ENCODE data around the gene EIF4E1B.
A peak's percentile ranks its signal among the peaks of the same experiment; 100 is the strongest.

EIF4E1B gene

DNA sequence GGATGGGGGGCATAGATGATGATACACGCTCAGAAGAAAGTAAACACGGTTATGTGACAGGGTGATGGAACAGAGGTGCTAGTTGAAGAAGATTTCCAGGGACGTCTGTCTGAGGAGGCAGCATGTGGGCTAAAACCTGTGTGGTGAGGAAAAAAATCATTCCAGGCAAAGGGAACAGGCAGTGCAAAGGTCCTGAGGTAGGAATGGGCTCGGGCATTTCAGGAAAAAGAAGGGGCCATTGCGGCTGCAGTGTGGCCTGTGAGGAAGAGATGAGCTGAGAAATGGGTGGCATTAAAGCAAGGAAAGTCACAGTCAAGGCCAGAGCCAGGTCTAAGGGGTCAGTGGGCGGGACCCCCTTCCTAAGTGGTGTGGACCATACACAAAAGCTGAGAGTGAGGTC lies 35.0 kb downstream of the EIF4E1B start:
- DNase-seq, result no peak

DNA sequence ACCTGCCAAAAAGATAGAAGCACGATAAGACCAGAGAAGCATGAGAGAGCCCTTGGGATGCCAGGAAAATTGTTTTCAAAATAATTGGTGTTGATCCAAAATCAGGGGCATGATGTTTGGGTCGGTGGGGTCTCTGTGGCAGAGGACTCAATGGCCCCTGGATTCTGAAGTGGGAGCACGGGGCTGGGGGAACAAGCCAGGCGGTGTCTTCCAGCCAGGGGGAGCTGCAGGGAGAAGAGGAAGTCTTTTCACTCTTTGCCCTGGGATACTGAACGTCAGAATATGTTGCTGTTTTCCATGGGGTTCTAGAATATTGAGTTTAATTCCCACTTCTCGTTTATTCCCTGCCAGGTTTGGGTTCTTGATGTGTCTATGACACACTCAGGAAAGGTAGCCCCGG lies 37.2 kb downstream of the EIF4E1B start:
- DNase-seq, result no peak

DNA sequence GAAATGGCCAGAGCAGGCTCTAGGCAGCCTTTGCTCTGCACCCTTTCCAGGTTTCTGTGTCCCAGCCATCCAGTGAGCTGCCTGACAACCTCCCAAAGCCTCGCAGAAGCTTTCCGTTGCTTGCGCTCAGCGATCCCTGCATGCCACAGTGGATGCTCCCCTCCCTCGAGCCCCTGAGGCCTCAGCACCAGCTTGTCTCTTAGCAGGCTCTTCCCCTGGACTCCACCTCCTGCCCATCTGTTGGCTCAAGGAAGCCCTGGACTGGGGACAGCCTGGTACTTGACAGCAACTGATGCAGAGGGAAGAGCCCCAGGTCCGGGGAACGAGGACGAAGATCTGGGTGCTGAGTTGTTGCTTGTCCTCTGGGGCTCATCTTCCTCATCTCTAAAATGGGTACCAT lies 40.0 kb downstream of the EIF4E1B start:
- no peak for DNase-seq

DNA sequence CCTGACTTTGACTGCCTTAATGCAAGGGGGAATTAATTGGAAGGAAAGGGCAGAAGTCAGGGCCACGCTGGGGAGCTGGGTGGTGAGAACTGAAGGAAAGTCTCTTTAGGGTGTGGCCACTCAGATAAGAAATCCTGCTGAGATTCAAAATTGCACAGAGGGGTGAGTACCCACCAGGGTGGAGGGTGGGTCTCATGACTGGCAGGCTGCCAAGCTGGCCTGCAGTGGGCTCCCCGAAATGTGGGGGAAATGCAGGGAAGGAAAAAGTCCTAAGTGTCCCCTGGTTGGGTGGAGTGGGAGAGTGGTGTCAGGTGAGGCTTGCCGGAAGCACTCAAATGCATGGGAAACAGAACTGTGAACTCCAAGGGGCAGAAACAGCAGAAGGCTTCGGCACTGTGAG lies 40.9 kb downstream of the EIF4E1B start:
- no peak for DNase-seq

DNA sequence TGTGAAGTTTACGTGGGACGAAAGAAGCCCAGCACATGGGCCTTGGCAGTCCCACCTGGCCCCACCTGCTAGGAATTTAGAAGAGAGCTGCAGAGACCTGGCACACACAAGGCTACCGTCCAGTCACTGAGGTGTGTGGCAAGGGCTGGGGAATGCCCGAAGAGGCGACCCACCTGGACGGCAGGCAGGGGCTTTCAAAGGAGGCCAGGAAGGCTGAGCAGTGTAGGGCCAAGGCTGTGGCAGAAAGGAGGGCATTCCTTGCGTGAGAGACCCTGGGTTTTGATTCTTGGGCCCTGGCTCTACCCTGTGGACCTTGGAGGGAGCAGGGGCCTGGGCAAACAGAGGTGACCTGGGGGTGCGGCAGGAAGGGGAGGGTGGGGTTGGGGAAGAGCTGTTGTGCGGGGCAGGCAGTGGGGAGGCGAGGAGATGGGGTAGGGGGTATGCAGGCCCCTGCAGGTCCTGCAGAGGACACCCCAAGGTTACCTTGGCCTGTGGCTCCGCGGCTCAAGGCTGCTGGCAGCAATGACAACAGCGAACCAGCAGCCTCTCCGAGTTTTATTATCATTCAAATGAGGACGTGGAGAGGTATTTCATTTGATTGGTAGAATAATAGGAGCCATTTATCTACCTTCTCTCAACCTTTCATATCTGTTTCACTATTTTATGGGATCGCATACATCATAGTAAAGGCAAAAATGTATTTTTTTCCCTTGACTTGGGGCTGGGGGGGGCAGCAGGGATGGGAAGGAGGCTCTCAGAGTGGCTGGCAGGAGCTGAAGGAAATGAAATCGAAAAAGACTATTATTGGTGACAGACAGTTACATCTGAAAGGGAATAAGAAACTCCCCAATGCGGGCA lies 41.6 kb downstream of the EIF4E1B start:
- DNase-seq, result no peak

DNA sequence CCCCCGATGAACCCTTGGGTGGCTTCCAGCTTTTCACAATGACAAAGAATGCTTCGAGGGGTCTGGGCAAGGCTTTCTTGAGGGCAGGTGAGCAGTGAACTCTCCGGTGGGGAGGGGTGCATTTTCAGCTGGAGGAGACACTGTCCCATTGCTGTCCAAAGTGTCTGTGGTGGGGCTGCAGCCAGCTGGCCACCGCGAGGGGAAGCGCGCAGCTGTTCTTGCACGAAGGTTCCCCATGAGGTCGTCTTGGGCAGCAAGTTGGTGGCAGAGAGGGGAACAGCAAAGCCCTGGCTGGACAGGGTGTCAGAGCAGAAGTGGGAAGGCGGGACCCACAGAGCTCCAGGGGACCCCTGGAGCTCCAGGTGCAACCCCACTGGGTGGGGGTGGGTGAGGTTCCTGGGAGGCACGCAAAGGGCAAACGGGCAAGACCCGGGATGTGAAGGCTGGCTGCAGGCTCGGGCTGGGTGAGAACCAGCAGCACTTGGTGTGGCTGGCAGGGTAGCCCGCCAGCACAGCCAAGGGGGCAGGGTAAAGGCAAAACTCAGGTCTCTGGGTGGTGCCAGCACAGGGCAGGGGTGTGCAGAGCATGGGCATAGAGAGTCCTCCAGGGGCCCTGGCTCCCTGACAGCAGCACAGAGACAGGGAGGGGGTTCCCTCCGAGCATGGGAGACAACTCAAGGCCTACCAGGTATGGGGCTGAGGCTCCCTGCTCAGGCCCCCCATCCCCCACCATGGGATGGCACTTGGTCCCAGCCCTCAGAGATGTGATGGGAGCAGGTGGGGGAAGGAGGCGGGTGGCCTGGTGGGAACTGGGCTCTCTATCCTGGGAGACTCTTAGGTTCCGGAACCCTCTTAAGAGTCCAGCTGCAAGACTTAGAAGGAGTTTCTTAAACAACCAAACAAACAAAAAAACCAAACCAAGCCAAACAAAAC lies 43.4 kb downstream of the EIF4E1B start:
- DNase-seq, result no peak

DNA sequence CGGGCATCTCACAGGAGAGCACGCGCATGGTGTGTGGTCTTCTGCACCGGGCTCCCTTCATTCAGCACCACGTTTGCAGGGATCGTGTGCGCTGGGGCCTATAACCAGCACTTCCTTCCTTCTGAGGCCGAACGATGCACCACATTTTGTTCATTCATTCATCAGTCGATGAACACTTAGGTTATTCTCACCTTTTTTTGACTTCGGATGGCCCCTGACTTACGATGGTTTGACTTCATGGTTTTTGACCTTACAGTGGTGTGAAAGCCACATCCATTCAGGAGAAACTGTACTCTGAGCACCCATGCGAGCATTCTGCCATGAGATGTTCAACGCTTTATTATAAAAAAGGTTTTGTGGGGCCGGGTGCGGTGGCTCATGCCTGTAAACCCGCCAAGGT lies 44.3 kb downstream of the EIF4E1B start:
- DNase-seq, result no peak

DNA sequence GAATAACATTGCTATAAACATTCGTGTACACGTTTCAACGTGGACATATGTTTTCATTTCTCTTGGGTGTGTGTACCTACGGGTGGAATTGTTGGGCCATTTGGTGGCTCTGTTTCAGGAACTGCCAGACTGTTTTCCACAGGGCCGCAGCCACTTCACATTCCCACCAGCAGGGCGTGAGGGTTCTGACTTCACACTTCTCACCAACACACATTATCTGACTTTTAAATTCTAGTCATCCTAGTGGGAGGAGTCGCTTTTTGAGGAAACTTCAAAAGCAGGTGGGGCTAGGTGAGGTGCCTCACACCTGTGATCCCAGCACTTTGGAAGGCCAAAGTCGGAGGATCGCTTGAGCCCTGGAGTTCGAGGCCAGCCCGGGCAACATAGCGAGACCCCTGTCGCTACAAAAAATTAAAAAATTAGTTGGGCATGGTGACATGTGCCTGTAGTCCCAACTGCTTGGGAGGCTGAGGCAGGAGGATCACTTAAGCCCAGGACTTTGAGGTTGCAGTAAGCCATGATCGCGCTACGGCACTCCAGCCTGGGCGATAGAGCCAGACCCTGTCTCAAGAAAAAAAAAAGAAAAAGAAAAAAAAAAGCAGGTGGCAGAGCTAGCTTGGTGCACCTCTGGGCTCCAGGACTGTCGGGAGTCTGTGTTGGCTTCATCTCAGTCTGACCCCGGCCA lies 45.3 kb downstream of the EIF4E1B start:
- DNase-seq, result no peak

DNA sequence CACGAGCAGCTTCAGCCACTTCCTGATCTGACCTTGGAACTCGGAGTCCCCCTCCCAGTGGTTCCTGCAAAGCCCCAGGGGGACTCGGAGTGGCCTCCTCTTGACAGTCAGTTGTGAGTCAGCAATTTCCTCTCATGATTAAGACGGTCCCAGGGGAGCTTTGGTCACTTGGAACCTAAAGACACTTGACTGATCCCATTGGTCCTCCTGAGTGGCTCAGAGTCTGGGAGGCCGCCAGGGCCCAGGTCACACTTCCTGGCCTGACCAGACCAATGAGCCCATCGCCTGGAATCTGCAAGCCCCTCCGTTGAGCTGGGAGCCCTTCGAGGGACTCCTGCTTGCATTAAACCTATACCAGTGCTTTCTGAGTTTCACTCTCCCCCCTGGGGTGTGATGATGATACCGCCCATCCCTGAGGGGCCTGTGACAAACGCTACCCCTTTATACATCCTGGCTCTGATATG lies 45.9 kb downstream of the EIF4E1B start:
- DNase-seq, result peak; percentile 15 to 39 (median 21)

DNA sequence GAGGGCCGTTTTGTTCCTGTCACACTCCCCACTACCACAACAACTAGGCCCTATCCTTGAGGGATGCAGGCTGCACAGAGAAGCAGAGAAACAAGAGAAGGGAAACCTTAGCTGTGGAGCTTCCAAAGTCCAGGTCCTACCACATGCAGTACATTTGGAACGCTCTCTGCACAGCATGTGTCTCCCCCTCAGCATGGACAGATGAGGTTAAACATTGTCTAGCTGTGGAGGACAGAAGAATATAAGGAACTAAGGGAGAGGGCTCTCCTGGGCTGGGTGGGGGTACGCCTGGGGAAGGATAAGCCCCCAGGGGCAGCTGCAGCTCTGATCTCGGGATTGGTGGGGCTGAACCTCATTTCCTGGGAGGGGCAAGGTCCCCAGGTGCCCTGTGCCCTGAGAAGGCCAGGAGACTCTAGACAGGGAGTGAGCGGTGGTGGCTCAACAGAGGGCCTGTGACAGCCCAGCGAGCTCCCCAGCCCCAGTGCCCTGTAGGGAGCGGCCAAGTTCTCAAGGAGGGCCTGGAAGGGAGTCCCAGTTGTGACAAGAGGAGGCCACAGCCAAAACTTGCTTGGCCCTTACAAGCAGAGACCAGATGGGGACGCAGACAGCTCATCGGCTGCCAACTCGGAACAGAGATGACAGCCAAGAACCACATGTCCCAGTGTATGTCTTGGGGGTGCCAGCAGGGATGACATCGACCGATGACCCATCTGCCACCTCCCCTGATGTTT lies 46.9 kb downstream of the EIF4E1B start:
- no peak for DNase-seq

DNA sequence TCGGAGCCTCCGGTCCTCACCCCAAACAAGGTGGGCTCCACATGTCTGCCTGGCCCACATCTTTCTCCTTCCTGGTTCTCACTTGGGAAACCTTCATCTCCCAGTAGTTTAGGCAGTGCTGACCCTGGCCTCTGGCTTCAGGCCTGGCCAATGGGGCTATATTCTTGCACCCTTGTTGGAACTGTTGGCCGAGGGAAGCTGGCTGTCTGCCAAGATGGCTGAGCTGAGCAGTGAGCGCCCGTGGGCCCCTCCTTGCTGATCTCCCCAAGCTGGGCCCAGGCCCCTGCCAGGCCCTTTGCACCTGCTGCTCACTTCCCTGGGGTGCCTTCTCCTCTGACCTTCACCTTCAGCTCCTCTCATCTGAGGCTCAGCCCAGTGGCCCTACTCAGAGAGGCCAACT lies 48.1 kb downstream of the EIF4E1B start:
- no peak for DNase-seq

DNA sequence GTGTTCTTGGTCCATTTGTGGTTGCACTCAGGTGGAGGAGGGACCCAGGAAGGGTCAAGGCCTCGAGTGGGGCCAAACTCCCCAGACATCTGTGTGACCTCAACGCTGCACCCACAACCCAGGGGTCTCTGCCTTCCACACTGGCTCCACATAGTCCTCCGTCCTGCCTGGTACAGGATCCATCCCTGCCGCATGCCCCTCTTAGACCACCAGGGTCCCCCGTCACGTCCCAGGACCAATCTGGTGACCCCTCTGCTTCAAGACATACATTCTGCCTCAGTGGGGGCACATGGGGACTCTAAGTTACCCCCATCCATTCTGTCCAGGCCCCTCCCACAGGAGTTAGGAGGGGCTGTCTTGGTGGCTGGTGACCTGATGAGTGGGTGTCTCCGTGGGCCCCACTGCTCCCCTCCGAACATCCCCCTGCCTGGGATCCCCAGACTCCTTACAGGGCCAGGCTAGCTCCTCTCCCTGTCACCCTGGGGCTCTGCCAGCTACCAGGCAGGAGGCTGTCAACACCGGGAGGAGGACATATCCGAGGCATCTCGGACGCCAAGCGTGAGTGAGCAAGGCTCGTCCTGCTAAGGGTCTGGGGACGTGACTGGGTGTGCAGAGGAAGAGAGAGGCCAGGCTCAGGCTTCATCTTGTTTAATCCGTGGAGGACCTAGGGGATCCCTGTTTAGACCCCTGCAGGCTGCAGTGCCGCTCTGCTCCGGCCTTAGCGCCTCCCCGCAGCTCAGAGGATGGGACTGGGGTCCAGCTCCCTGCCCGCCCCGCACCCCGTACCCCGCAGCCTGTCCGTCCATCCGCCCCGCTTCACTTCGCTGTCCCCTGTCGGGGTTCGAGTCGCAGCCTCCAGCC lies 49.1 kb downstream of the EIF4E1B start:
- DNase-seq, result no peak

DNA sequence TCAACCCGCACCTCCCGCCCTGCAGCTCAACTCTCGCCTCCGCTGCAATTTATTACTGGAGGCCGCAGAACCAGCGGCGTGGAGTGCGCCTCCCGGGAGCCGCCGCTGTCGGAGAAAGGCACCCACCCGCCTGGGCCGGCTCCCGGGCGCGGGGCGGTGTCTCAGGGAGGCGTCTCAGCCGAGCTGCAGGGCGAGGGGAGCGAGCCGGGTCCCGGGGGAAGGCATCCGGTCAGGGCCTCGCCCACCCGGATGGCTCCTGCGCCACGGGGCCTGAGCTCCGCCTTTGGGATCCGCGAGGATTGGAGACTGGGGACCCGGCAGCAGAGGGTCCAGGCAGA lies 49.7 kb downstream of the EIF4E1B start:
- DNase-seq, result no peak

DNA sequence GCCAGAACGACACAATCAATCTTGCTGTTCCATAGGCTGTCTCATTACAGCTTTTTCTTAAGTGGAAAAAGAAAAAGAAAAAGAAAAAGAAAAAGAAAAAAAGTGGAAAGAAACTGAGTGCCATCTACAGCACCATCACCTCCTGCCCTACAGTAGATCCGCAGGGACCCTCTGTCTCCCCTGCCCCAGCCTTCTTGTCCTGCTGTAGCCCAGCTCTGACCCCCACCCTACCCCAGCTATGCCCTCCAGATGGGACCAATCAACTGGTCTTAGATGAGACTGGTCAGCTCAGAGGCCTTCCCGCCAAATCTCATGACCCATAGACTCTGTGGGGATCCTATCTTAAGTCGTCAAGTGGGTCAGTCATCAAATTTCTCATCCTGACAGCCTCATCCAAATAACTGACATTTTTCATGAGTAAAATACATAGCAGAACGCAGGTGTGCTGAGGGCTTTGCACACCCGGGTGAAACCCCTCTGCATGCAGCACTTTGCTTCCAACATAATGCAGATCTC lies 51.6 kb downstream of the EIF4E1B start:
- no peak for DNase-seq

DNA sequence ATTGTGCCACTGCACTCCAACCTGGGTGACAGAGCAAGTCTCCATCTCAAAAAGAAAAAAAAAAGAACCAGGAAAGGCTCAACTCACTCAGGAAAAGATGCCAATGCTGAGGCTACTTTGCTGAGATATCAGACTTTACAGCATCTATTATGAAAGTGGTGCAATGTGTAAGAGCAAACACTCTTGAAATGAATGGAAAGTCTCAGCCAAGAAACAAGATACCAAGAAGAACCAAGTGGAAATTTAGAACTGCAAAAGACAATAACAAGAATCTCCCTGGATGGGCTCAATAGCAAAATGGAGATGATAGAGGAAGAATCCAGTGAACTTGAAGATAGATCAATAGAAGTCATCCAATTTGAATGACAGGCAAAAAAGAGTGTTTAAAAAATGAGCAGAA lies 54.5 kb downstream of the EIF4E1B start:
- no peak for DNase-seq

DNA sequence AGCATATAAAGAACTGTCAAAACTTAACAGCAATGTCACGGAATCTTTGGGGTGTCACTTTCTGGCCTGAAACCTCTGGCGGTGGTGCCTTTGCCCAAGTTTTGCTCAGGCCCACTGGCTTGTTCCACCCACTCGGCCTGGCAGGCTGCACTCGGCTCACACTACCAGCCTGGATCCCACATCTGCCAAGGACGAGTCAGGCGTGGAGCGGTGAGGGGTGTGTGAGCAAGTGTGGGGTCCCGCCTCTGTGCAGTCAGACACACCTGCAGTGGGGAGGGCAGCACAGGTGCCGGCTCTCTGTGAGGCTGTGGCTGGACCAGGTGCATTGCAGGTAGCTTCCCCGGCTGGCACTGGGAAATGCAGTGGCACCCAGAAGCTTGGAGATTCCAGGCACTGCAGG lies 56.8 kb downstream of the EIF4E1B start:
- DNase-seq, result no peak

DNA sequence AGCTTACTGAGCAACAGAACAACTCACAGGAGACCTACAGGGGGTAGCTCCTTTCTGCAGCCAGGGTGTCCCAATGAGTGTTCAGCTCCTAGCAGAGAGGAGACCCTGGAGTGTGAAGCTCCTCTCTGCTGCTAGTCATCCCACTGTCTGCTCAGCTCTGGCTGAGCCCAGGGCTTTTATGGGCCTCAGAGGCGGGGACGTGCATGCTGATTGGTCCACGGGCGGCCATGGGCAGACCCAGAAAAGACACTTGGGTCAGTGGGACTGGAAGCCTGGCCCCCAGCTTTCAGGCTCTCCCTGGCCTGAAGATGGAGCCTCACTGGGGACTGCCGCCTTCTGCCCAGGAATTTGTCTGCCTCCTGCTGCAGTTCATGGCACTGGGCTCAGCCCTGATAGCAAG lies 57.4 kb downstream of the EIF4E1B start:
- no peak for DNase-seq

DNA sequence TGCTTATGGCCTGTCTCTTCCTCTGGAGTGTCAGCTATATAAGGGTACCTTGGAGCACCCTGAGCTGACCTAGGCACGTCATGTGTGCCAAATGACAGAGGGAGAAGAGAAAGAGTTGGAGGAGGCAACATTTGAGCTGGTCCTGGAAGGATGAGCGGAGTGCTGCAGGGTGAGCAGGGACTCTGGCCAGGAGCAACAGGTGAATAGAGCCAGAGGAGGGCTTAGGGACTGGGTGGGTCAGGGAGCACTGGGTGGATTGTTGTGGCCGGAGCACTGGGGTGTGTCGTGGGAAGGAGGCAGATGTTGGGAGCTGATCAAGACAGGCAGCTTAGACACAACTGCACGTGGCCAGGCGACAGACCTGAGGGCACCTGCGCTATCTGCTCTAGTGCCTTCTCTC lies 60.4 kb downstream of the EIF4E1B start:
- no peak for DNase-seq

DNA sequence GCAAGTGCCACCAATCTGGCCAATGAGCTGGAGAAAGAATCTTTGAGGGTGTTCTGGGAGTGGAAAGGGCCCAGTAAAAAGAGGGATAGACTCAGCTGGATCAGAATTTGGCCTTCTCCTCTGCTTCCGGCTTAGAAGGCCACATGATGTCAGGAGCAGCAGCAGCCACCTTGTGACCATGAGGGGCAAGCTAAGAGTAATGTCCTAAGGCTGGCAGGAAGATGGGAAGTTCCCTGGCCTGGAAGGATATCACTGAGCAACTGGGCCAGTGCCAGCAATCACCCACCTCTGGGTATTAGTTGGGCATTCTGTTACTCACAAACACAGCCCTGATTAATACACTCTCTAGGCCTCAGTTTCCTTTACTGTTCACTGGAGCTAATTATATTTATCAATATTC lies 61.0 kb downstream of the EIF4E1B start:
- DNase-seq, result no peak

DNA sequence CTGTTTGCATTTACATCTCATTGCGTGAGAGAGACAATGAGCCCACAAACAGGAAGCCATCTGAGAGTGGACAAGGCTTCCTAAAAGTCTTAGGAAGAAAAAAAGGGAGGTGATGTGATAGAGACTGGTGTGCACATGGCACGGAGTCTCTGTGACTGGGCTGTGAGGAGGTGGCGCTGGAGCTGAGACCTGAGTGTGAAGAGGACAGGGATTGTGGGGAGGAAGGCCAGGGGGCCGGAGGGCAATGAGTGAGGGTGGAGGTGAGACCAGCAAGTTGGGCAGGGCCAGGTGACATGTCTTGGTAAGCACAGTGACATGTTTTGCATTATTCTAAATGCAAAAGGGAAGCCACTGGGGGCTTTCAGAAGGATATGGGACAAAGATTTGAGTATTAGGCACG lies 61.9 kb downstream of the EIF4E1B start:
- no peak for DNase-seq

DNA sequence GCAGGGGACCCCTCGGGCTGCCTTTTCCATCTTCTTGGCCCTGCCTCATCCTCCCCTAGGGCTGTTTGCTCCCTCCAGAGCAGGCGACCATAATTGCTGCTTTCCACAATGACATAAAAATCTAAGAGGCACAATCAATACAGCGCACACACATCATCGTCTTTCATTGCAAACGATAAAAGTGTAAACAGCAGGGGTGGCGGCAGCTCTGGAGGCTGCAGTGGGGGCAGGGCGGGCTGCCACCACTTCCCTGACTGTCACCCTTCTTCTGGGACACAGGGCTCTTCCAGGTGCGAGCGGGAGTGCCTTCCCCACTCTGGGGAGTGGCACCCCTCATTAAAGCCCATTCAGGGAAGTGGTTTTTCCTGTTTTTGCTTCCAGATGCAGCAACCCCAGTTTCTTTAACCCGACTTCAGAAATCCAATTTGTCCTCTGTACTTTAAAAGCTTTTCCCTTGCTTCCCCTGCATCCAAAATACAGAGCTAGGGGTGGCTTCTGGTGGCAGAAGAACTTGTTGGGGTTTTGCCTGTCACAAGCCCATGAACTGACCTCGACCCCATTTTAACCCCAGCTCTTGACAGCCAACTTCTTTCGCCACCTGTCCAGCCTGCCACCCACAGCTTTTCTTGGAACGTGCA lies 62.5 kb downstream of the EIF4E1B start:
- DNase-seq, result no peak

Data from suppressor macrophage treated with lipopolysaccharide for 1 hour (primary cell).